Activated CD8-positive, alpha-beta memory T cell treated with anti-CD3 and anti-CD28 coated beads, Interleukin-2, amount 50 U/mL, for 4 hours (primary cell): ENCODE results near the gene ATP1A1.

ENCODE experiments used
- DNase-seq: peaks from one replicate; pipeline ENCODE4 v3.0.0-alpha.2; 2020

Gene ATP1A1

GRCh38 chr1:116446686-116447085 is 73.6 kb downstream of the ATP1A1 start:
- DNase-seq: no peak

DNA sequence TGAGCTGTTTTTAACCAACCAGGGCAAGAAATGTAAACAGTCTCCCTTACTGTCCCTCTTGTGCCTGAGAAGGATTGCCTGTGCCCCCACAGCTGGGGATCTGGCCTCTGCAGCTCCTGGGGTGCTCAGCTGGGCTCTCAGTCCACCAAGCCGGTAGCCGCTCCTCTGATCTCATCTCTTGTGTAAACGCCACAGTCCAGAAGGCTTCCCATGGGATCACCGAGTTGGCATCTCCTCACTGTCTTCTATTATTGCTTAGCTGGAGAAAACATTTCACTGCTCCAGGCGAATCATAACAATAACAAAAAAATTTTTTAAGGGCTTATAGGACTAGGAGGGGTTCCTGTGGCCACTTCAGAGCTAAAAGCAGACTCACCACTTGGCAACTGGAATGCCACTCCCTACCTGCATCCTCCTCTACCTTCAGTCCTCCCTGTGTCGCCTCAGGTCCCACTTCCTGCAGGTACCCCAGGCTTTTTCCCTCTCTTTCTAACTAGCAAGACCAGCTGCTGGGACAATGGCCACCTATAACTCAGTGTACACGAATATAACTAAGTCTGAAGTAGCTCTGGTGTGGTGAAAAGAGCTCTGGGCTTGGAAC is 75.8 kb downstream of the ATP1A1 start:
- no peak for DNase-seq

DNA sequence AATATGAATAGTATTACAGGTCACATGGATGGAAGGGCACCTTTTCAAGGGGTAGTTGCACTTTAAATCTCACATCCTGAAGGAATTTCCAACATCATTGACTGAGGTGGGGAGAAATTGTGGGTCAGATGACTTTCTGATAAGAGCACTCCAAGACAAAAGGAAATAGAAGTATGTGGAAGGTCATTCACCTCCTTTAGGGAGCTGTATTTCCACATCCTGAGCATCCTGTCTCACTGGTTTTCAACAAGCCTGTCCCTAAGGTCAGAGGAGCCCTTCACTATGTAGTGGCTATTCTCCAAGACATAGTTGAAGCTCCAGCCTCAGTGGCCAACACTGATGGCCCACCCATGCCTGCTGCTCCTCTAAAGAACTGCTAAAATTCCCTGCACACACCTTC is 76.5 kb downstream of the ATP1A1 start:
- DNase-seq: no peak

GRCh38 chr1:116451702-116452101 is 78.7 kb downstream of the ATP1A1 start:
- no peak for DNase-seq

DNA sequence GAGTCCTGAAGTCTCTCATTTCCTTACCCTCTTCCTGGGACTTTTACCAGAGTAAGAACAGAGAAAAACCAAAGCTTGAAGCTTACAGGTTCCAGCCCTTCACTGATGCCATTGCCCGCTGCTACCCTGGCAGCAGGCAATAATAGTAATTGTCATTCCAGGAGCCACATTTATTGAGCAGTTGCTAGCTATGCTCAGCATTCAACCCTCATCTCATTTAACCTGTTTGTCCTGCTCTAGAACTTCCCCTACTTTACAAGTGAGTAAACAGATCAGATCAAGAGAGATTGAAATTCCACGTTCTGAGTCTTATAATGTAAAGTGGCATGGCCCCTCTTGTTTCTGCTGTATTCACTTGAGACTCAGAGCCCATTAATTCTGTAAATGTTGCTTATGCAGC is 80.4 kb downstream of the ATP1A1 start:
- no peak for DNase-seq

- DNase-seq: no peak
Measured at GRCh38 chr1:116453906-116454305, 80.9 kb downstream of the ATP1A1 start.
